ENCODE results near the gene MYH9.
"Not testable (repeated sequence)": the region's sequence is repeated elsewhere in the genome, so short reads cannot be mapped to it uniquely, and the experiment has no call there.

The MYH9 gene

GRCh38 chr22:36413022-36413775 is 25.4 kb upstream of the MYH9 start:
- DNase-seq, result no peak

GRCh38 chr22:36411589-36412258 is 24.0 kb upstream of the MYH9 start:
- DNase-seq, result peak; percentile 76

GRCh38 chr22:36409911-36410756 is 22.4 kb upstream of the MYH9 start:
- DNase-seq, result peak; percentile 74

GRCh38 chr22:36409554-36409910 is 21.8 kb upstream of the MYH9 start:
- not testable (repeated sequence) for DNase-seq

GRCh38 chr22:36409056-36409455 is 21.3 kb upstream of the MYH9 start:
- no peak for DNase-seq

- DNase-seq, result no peak
These were observed 19.0 kb upstream of the MYH9 start for GRCh38 chr22:36406721-36407120.

- DNase-seq, result peak; percentile 43
These were observed 18.1 kb upstream of the MYH9 start for GRCh38 chr22:36405671-36406538.

- peak; percentile 18 for DNase-seq
These were observed 17.5 kb upstream of the MYH9 start for GRCh38 chr22:36405221-36405661.

GRCh38 chr22:36404446-36404845 is 16.7 kb upstream of the MYH9 start:
- DNase-seq, result no peak

GRCh38 chr22:36399472-36399778 is 11.7 kb upstream of the MYH9 start:
- DNase-seq, result no peak

- no peak for DNase-seq
These were observed 11.1 kb upstream of the MYH9 start for GRCh38 chr22:36398601-36399471.

- no peak for DNase-seq
These were observed 9.6 kb upstream of the MYH9 start for GRCh38 chr22:36397131-36398093.

- DNase-seq, result no peak
These were observed 8.1 kb upstream of the MYH9 start for GRCh38 chr22:36395915-36396314.

- no peak for DNase-seq
These were observed 7.5 kb upstream of the MYH9 start for GRCh38 chr22:36395055-36395849.

- DNase-seq, result no peak
These were observed 3.9 kb upstream of the MYH9 start for GRCh38 chr22:36391638-36392037.

GRCh38 chr22:36389122-36389521 is 1.4 kb upstream of the MYH9 start:
- DNase-seq, result not testable (repeated sequence)

GRCh38 chr22:36387709-36387958 is 133 bp downstream of the MYH9 start:
- no peak for DNase-seq

GRCh38 chr22:36386900-36387708 is 663 bp downstream of the MYH9 start:
- DNase-seq, result peak; percentile 65

- DNase-seq, result peak; percentile 69
These were observed 1.3 kb downstream of the MYH9 start for GRCh38 chr22:36386351-36386899.

Data from stimulated activated CD4-positive, alpha-beta T cell treated with anti-CD3 and anti-CD28 coated beads, Interleukin-1b, Interleukin-23, amount 100 ng/mL, for 48 hours (primary cell).